Measurements from ENCODE around the gene DHRSX. TPM values are rescaled to one million over a fixed set of nuclear protein-coding genes. Genes with fewer than 3 reads are reported as not detected.

Gene DHRSX
- polyA plus RNA-seq, 1 donor from 2014 or later: 15.7 TPM

DNA sequence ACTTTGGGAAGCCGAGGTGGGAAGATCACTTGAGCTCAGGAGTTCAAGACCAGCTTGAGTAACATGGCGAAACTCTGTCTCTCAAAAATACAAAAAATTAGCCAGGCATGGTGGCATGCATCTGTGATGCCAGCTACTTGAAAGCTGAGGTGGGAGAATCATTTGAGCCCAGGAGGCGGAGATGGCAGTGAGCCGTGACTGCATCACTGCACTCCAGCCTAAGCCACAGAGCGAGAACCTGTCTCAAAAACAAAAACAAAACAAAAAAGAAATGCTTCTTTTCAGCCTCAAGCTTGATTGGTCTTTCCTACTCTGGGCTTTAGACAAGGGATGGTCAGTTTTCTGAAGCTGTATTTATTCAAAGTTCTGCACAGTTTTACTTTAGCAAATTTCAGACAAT is 15.8 kb upstream of the DHRSX start:
- Histone ChIP-seq H3F3A (ENCODE audit: insufficient read depth, low read length, poor library complexity, severe bottlenecking) (no peaks in the 10 kb centered on the region), H3K79me2 (replicated peaks; ENCODE audit: insufficient read depth, low read length) (no peaks in the 10 kb centered on the region), H3K4me2 (ENCODE audit: low read length) (no peak overlapping the region), H3K27ac (ENCODE audit: low read length) (no peak overlapping the region), H3K9me3 (ENCODE audit: low read length) (no peaks in the 10 kb centered on the region), H3K9me2 (ENCODE audit: insufficient read depth, low read length) (no peaks in the 10 kb centered on the region), H2AFZ (ENCODE audit: low read depth, low read length) (peak overlapping the region; percentile 2), H3K9ac (ENCODE audit: low read length) (no peak overlapping the region), H3K4me3 (ENCODE audit: low read length) (no peak overlapping the region), H3K27me3 (ENCODE audit: insufficient read depth, low read depth, low read length) (no peaks in the 10 kb centered on the region), H3K36me3 (ENCODE audit: insufficient read depth, low read length) (no peaks in the 10 kb centered on the region), H4K20me1 (ENCODE audit: insufficient read depth) (no peaks in the 10 kb centered on the region)
- no peak for TF ChIP-seq EP300 (conservative IDR thresholded peaks at IDR 0.05; ENCODE audit: poor library complexity, severe bottlenecking)

DNA sequence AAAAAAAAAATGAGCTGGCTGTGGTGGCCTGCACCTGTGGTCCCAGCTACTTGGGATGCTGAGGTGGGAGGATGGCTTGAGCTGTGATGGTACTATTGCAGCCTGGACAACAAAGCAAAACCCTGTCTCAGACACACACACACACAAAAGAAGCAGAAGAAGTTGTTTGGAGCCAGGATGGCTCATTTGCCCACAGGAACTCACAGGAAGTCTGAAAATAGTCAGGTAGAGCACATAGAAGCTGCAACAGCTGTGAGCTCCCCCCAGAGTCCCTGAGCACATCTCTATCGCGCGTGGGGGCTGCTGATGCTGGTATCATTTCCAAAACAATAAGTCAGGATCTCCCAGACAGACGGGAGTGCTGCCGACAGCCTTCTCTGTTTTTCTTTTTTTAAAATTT is 13.4 kb upstream of the DHRSX start:
- H3K9me3 ChIP-seq (ENCODE audit: low read length): no peaks in the 10 kb centered on the region
- H3K79me2 ChIP-seq (replicated peaks; ENCODE audit: insufficient read depth, low read length): no peaks in the 10 kb centered on the region
- no peaks in the 10 kb centered on the region for H3K27me3 ChIP-seq (ENCODE audit: insufficient read depth, low read depth, low read length)
- no peaks in the 10 kb centered on the region for H3F3A ChIP-seq (ENCODE audit: insufficient read depth, low read length, poor library complexity, severe bottlenecking)
- no peak overlapping the region for H3K27ac ChIP-seq (ENCODE audit: low read length)
- no peak overlapping the region for H3K4me2 ChIP-seq (ENCODE audit: low read length)
- no peak overlapping the region for H3K9ac ChIP-seq (ENCODE audit: low read length)
- no peak overlapping the region for H2AFZ ChIP-seq (ENCODE audit: low read depth, low read length)
- H3K4me3 ChIP-seq (ENCODE audit: low read length): no peak overlapping the region
- H3K9me2 ChIP-seq (ENCODE audit: insufficient read depth, low read length): no peaks in the 10 kb centered on the region
- H4K20me1 ChIP-seq (ENCODE audit: insufficient read depth): no peaks in the 10 kb centered on the region
- TF ChIP-seq EZH2 (IDR thresholded peaks at IDR 0.05; ENCODE audit: borderline replicate concordance, insufficient read depth, low read length, poor library complexity, severe bottlenecking): no peak
- no peak for TF ChIP-seq TAF1 (IDR thresholded peaks at IDR 0.05; ENCODE audit: low read depth)
- H3K36me3 ChIP-seq (ENCODE audit: insufficient read depth, low read length): no peaks in the 10 kb centered on the region

DNA sequence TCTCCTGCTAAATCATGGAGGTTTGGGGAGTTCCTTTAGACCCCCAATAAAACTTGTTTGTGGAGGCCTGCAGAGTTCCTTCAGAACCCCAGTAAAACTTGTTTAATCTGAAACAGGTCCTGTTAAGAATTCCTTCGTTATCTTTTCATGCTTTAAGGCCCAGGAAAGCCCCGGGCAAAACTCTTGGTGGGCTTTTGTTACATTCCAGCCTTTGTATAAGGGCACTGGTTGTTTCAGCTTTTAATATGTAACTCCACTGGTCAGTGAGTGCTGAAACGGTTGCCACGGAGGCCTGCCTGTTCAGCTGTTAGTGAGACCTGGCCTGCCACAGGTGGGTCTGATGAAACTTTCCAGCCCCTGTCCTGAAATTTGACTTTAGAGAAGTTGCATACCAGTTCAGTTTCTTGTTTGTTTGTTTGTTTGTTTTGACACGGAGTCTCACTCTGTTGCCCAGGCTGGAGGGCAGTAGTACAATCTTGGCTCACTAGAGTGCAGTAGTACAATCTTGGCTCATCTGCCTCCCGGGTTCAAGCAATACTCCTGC is 12.4 kb upstream of the DHRSX start:
- Histone ChIP-seq H3K9ac (ENCODE audit: low read length) (no peak overlapping the region), H3K9me3 (ENCODE audit: low read length) (no peaks in the 10 kb centered on the region), H3K4me3 (ENCODE audit: low read length) (no peak overlapping the region), H3K36me3 (ENCODE audit: insufficient read depth, low read length) (no peaks in the 10 kb centered on the region), H2AFZ (ENCODE audit: low read depth, low read length) (no peak overlapping the region), H4K20me1 (ENCODE audit: insufficient read depth) (no peaks in the 10 kb centered on the region), H3K79me2 (replicated peaks; ENCODE audit: insufficient read depth, low read length) (no peaks in the 10 kb centered on the region), H3F3A (ENCODE audit: insufficient read depth, low read length, poor library complexity, severe bottlenecking) (no peaks in the 10 kb centered on the region), H3K27ac (ENCODE audit: low read length) (no peak overlapping the region), H3K9me2 (ENCODE audit: insufficient read depth, low read length) (no peaks in the 10 kb centered on the region), H3K27me3 (ENCODE audit: insufficient read depth, low read depth, low read length) (no peaks in the 10 kb centered on the region), H3K4me2 (ENCODE audit: low read length) (no peak overlapping the region)
- no peak for TF ChIP-seq TAF1 (IDR thresholded peaks at IDR 0.05; ENCODE audit: low read depth)
- TF ChIP-seq, protein P1, sequence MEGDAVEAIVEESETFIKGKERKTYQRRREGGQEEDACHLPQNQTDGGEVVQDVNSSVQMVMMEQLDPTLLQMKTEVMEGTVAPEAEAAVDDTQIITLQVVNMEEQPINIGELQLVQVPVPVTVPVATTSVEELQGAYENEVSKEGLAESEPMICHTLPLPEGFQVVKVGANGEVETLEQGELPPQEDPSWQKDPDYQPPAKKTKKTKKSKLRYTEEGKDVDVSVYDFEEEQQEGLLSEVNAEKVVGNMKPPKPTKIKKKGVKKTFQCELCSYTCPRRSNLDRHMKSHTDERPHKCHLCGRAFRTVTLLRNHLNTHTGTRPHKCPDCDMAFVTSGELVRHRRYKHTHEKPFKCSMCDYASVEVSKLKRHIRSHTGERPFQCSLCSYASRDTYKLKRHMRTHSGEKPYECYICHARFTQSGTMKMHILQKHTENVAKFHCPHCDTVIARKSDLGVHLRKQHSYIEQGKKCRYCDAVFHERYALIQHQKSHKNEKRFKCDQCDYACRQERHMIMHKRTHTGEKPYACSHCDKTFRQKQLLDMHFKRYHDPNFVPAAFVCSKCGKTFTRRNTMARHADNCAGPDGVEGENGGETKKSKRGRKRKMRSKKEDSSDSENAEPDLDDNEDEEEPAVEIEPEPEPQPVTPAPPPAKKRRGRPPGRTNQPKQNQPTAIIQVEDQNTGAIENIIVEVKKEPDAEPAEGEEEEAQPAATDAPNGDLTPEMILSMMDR (IDR thresholded peaks at IDR 0.05; ENCODE audit: poor library complexity, severe bottlenecking): no peak
- TF ChIP-seq, protein P2, sequence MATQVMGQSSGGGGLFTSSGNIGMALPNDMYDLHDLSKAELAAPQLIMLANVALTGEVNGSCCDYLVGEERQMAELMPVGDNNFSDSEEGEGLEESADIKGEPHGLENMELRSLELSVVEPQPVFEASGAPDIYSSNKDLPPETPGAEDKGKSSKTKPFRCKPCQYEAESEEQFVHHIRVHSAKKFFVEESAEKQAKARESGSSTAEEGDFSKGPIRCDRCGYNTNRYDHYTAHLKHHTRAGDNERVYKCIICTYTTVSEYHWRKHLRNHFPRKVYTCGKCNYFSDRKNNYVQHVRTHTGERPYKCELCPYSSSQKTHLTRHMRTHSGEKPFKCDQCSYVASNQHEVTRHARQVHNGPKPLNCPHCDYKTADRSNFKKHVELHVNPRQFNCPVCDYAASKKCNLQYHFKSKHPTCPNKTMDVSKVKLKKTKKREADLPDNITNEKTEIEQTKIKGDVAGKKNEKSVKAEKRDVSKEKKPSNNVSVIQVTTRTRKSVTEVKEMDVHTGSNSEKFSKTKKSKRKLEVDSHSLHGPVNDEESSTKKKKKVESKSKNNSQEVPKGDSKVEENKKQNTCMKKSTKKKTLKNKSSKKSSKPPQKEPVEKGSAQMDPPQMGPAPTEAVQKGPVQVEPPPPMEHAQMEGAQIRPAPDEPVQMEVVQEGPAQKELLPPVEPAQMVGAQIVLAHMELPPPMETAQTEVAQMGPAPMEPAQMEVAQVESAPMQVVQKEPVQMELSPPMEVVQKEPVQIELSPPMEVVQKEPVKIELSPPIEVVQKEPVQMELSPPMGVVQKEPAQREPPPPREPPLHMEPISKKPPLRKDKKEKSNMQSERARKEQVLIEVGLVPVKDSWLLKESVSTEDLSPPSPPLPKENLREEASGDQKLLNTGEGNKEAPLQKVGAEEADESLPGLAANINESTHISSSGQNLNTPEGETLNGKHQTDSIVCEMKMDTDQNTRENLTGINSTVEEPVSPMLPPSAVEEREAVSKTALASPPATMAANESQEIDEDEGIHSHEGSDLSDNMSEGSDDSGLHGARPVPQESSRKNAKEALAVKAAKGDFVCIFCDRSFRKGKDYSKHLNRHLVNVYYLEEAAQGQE (IDR thresholded peaks at IDR 0.05; ENCODE audit: borderline replicate concordance): no peak
- no peak for TF ChIP-seq SMC3 (conservative IDR thresholded peaks at IDR 0.05; ENCODE audit: poor library complexity)
- no peak for TF ChIP-seq MXI1 (conservative IDR thresholded peaks at IDR 0.05; ENCODE audit: poor library complexity, severe bottlenecking)
- TF ChIP-seq RAD21 (conservative IDR thresholded peaks at IDR 0.05): no peak
- TF ChIP-seq EP300 (conservative IDR thresholded peaks at IDR 0.05; ENCODE audit: poor library complexity, severe bottlenecking): no peak
- TF ChIP-seq EZH2 (IDR thresholded peaks at IDR 0.05; ENCODE audit: borderline replicate concordance, insufficient read depth, low read length, poor library complexity, severe bottlenecking): no peak

Data from neural cell (in vitro differentiated cells).